Keratinocyte (primary cell): ENCODE results near the gene EFCAB6. TPM values are rescaled to one million over a fixed set of nuclear protein-coding genes. Genes with fewer than 3 reads are reported as not detected.

Source experiments
- DNase-seq: peaks from one replicate; pipeline ENCODE4 v3.0.0-alpha.2; 2011; ENCODE audit warnings: low read depth, missing footprints, low spot score
- FAIRE-seq: peaks from 2 replicates; lab custom pipeline; 2011; peaks lifted over from hg19 to GRCh38; lab: Jason Lieb, UNC
- H2AFZ ChIP-seq: 2 replicates; pipeline ENCODE4 v1.6.0; 2012; ENCODE audit warnings: low read length, control low read depth, inconsistent platforms; ENCODE audit not compliant: control insufficient read depth
- H3K27ac ChIP-seq: 2 replicates; pipeline ENCODE4 v1.5.1; 2011; ENCODE audit warnings: low read length; ENCODE audit not compliant: control insufficient read depth, insufficient read depth
- H3K27me3 ChIP-seq: 3 replicates; pipeline ENCODE4 v1.6.0; 2011; ENCODE audit warnings: low read length; ENCODE audit not compliant: control insufficient read depth, insufficient read depth; ENCODE audit errors: extremely low read depth
- H3K36me3 ChIP-seq, 2 experiments: 2 replicates in 1 of 2; 3 replicates in 1 of 2; pipeline ENCODE4 v1.5.1; 2011; ENCODE audit warnings: low read length in 2 of 2, mild to moderate bottlenecking in 1 of 2; ENCODE audit not compliant: control insufficient read depth in 2 of 2, insufficient read depth in 2 of 2; ENCODE audit errors: extremely low read depth in 1 of 2
- H3K4me1 ChIP-seq: 3 replicates; pipeline ENCODE4 v1.5.1; 2011; ENCODE audit warnings: low read length; ENCODE audit not compliant: control insufficient read depth, insufficient read depth; ENCODE audit errors: extremely low read depth
- H3K4me2 ChIP-seq: 3 replicates; pipeline ENCODE4 v1.6.0; 2011; ENCODE audit warnings: low read depth, low read length; ENCODE audit not compliant: control insufficient read depth, insufficient read depth; ENCODE audit errors: extremely low read depth
- H3K4me3 ChIP-seq, 3 experiments: fragments of 200-600 bp in 1 of 3; sonication (generic) in 1 of 3; 2 replicates in 2 of 3; 3 replicates in 1 of 3; pipeline ENCODE4 v1.5.1; 2011 to 2016; ENCODE audit warnings: low read length in 3 of 3, mild to moderate bottlenecking in 3 of 3, control low read depth in 2 of 3, inconsistent platforms in 1 of 3, low read depth in 1 of 3, mixed read lengths in 1 of 3, mixed run types in 1 of 3, moderate library complexity in 1 of 3; ENCODE audit not compliant: control insufficient read depth in 2 of 3, insufficient read depth in 2 of 3; ENCODE audit errors: extremely low read depth in 1 of 3
- H3K79me2 ChIP-seq: 2 replicates; pipeline ENCODE4 v1.6.0; 2012; ENCODE audit warnings: low read length; ENCODE audit not compliant: control insufficient read depth, insufficient read depth
- H3K9ac ChIP-seq: 3 replicates; pipeline ENCODE4 v1.6.0; 2011; ENCODE audit warnings: low read length; ENCODE audit not compliant: control insufficient read depth, insufficient read depth; ENCODE audit errors: extremely low read depth
- H3K9me1 ChIP-seq: 3 replicates; pipeline ENCODE4 v1.6.0; 2011; ENCODE audit warnings: low read length; ENCODE audit not compliant: control insufficient read depth, insufficient read depth; ENCODE audit errors: extremely low read depth
- H3K9me3 ChIP-seq: 2 replicates; pipeline ENCODE4 v1.5.1; 2012; ENCODE audit warnings: low read depth, low read length; ENCODE audit not compliant: control insufficient read depth
- H4K20me1 ChIP-seq: 3 replicates; pipeline ENCODE4 v1.6.0; 2011; ENCODE audit warnings: low read length; ENCODE audit not compliant: control insufficient read depth, insufficient read depth; ENCODE audit errors: extremely low read depth
- CTCF ChIP-seq, 3 experiments: IDR thresholded peaks in 1 of 3; conservative IDR thresholded peaks in 1 of 3; optimal IDR thresholded peaks in 1 of 3; 2 replicates in 2 of 3; 3 replicates in 1 of 3; pipeline versions ENCODE3 to v1.5.1; 2011; ENCODE audit warnings: low read length in 3 of 3, mild to moderate bottlenecking in 3 of 3, moderate library complexity in 2 of 3, control low read depth in 1 of 3, inconsistent platforms in 1 of 3; ENCODE audit not compliant: insufficient read depth in 2 of 3; ENCODE audit errors: extremely low read depth in 1 of 3
- EZH2 ChIP-seq: IDR thresholded peaks from one replicate; pipeline ENCODE4 v1.6.1; 2012; ENCODE audit warnings: inconsistent platforms, mild to moderate bottlenecking, low read length, moderate library complexity
- dilution Hi-C: fragments of 300-500 bp; cut with MboI; formaldehyde crosslinking; loops from one replicate; pipeline ENCODE4 v1.7.0; 2020; ENCODE audit warnings: low sequenced_read_pairs; ENCODE audit not compliant: extremely low pct_ligation_motif_present
- polyA plus RNA-seq, 5 experiments: library from polyadenylated mRNA; depleted of rRNA in 3 of 5; stranded (reverse) in 3 of 5; stranded (forward) in 1 of 5; unstranded in 1 of 5; fragments of >200 nt; gene quantifications; 1 replicate in 1 of 5; 2 replicates in 3 of 5; 3 replicates in 1 of 5; pipeline versions ENCODE4 v1.2.1 to v1.2.3, GENCODE V29; 2011 to 2012; ENCODE audit warnings: missing spikeins in 2 of 5, low read depth in 1 of 5, low replicate concordance in 1 of 5

Gene EFCAB6
- polyA plus RNA-seq, 1 donor (not counting 4 experiments of a cell fraction or from before 2014, with no cell fraction given): 0.18 TPM

DNA sequence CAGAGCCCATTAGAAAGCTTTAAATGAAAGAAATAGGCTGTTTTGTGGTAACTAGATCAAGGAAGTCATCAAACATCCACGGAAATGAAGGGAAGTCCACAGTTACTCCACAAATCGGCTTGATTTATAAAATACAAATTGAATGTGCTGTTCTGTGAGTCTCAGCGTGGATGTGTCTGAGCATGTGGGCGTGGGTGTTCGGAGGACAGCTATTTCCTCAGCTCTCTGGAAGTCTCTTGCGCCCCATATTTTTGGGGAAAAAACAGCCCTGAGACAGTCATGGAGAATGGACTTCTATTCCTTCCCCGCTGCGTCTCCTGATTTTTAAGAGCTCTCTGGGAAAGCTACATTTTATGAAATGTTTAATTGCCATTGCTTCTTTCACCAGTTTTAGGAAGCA, 144.4 kb downstream of the EFCAB6 start:
- FAIRE-seq: no peak
- Histone ChIP-seq H3K9me3 (no peaks in the 10 kb centered on the region), H3K9ac (no peak overlapping the region), H3K4me2 (no peak overlapping the region), H3K36me3 (no peaks in the 10 kb centered on the region), H3K4me1 (no peaks in the 10 kb centered on the region), H3K27ac (no peak overlapping the region), H4K20me1 (no peaks in the 10 kb centered on the region), H2AFZ (no peak overlapping the region), H3K9me1 (no peaks in the 10 kb centered on the region), H3K4me3 (no peak overlapping the region), H3K79me2 (no peaks in the 10 kb centered on the region), H3K27me3 (peaks cover 4% of the 10 kb centered on the region)
- dilution Hi-C loops: no loop called here
- no peak for DNase-seq
- TF ChIP-seq CTCF (optimal IDR thresholded peaks at IDR 0.05 in 1 of 3, IDR thresholded peaks at IDR 0.05 in 1 of 3, conservative IDR thresholded peaks at IDR 0.05 in 1 of 3; ENCODE audit: extremely low read depth in 1 of 3, insufficient read depth in 2 of 3, low read length in 3 of 3) (no peak), EZH2 (no peak)

GRCh38 chr22:43666457-43666856, 145.6 kb downstream of the EFCAB6 start:
- DNase-seq: no peak
- no peak overlapping the region for H3K27ac ChIP-seq
- no peaks in the 10 kb centered on the region for H4K20me1 ChIP-seq
- H3K4me3 ChIP-seq: no peak overlapping the region
- H2AFZ ChIP-seq: no peak overlapping the region
- no peaks in the 10 kb centered on the region for H3K4me1 ChIP-seq
- no peak for FAIRE-seq
- H3K9ac ChIP-seq: no peak overlapping the region
- no peaks in the 10 kb centered on the region for H3K79me2 ChIP-seq
- no peak for TF ChIP-seq EZH2
- TF ChIP-seq CTCF (optimal IDR thresholded peaks at IDR 0.05 in 1 of 3, IDR thresholded peaks at IDR 0.05 in 1 of 3, conservative IDR thresholded peaks at IDR 0.05 in 1 of 3; ENCODE audit: extremely low read depth in 1 of 3, insufficient read depth in 2 of 3, low read length in 3 of 3): no peak
- no peak overlapping the region for H3K4me2 ChIP-seq
- peaks cover 4% of the 10 kb centered on the region for H3K27me3 ChIP-seq
- dilution Hi-C loops: no loop called here
- H3K36me3 ChIP-seq: no peaks in the 10 kb centered on the region
- H3K9me1 ChIP-seq: no peaks in the 10 kb centered on the region
- no peaks in the 10 kb centered on the region for H3K9me3 ChIP-seq
